HUDEP-2 (cell line): ENCODE data around the gene NLGN1.

ENCODE experiments used
- DNase-seq, 76 experiments: peaks; one replicate each; lab custom pipeline; 2025; ENCODE audit not compliant: unreplicated experiment in 76 of 76; lab: John Stamatoyannopoulos, UW

Gene NLGN1

DNA sequence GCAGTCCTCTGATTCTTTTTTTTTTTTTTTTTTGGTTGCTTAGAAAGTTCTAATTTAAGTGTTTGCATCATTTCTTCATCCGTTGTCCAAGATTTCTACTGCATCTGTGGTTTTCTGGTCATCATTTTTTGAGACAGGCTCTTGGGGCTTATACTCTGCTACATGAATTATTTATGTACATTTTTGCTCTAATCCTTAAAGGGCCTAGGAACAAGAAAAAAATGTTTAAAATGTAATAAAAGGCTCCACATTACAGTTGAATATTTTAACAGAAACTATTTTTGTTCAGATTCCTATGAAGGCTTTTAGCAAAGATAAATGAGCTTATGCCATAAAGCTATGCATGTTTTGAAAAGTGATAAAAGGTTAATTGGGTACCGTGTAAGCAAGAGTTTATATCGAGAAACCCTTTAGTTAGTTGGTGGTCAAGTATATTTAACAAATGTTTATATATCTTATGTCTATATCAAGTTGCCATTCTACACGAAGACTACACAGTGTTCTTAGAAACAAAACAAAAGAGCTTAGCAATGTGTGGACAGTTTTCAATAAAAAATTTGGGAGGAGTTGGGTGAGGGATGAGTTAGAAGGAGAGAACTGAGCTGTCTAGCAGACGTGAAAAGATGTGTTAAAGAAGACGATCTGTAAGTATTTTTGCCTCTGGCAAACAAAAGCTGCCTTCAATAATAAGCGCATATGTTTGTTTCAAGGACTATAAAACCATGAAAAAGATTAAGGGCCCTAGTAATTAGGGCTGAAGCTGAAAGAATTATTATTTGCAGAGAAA, 898.0 kb downstream of the NLGN1 start:
- no peak for DNase-seq

- DNase-seq: no peak
Measured at GRCh38 chr3:174302746-174303315, 905.3 kb downstream of the NLGN1 start.

GRCh38 chr3:174303907-174304560, 906.5 kb downstream of the NLGN1 start:
- DNase-seq: no peak

- no peak for DNase-seq
Measured at GRCh38 chr3:174308736-174309135, 911.2 kb downstream of the NLGN1 start.

DNA sequence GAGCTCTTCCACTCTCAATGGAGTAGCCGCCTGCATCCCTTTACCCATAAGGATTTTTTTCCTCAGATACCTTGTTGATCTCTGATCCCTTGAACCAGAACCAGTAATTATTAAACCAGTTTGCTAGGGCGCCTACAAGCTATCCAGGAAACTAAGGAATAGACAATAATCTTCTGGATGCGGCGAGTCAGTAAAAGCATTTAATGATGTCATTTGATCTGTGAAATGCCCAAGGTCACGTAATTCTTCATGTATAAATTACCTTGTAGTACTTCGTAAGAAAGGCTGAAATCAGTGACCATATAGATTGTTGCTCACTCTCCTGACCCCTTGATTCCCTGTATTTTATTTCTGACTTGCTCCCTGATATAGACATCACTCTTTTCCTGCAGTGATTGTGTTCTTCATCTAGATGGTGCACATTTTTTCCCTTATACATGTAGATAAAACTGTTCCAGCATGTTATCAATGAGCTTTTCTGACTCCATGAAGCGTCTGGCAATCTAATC, 913.0 kb downstream of the NLGN1 start:
- no peak for DNase-seq

DNA sequence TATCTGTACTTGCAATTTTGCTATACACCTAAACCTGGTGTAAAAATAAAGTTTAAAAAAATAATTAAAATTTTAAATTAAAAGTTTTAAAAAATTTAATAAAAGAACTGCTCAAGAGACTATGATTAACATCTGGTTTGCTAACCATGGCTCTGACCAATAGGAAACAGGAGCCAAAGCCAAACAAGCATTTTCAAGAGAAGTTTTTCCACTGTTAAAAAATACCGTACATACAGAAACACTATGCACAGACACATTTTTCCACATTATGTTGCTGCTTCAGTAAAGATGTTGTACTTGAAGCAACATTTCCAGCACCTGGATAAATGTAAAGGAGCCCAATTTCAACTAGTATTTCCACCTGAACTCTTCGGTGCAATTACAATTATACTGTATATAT, 917.7 kb downstream of the NLGN1 start:
- no peak for DNase-seq

DNA sequence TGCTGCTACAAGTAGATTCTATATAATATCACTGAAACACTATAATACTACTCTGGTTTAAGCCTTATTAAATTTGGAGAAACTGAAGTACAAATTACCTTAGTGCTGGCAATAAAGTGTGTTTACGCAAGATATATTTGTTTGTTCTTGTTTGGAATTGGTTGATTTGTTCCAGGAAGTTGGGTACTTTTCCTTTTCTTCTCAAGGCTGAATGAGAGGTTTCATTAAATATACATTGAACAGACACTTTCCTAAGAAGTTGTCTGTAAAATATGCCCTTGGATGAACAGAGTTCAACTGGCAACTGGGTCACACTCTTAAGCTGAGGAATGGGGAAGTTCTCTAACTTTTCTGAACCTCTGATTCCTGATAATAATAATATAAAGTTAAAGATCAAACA, 919.5 kb downstream of the NLGN1 start:
- no peak for DNase-seq

GRCh38 chr3:174318181-174318580, 920.6 kb downstream of the NLGN1 start:
- DNase-seq: no peak

DNA sequence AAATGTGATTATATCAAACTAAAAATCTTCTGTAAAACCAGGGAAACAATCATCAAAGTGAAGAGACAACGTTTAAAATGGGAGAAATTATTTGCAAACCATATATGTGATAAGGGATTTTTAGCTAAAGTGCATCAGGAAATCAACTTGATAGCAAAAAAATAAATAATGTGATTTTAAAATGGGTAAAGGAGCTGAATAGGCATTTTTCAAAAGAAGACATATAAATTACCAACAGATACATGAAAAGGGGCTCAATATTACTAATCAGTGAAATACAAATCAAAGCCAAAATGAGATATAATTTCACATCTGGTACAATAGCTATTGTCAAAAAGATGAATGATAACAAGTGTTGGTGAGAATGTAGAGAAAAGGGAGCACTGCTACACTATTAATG, 924.0 kb downstream of the NLGN1 start:
- DNase-seq: no peak

GRCh38 chr3:174322789-174323188, 925.2 kb downstream of the NLGN1 start:
- no peak for DNase-seq

DNA sequence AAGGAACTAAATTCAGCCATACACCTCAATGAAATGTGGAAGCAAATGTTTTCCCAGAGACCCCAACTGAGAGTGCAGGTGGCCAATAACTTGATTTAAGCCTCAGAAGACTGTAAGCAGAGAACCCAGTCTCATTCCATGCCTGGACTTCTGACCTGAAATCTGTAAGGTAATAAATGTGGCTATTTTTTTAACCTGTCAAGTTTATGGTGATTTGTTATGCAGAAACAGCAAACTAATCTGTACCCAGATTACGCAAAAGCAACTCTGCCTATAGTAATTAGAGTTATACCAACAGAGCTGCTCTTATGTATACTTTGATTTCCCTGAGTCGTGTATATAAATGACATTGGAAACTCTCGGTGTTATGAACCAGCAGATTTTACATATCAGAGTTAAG, 927.6 kb downstream of the NLGN1 start:
- DNase-seq: no peak

DNA sequence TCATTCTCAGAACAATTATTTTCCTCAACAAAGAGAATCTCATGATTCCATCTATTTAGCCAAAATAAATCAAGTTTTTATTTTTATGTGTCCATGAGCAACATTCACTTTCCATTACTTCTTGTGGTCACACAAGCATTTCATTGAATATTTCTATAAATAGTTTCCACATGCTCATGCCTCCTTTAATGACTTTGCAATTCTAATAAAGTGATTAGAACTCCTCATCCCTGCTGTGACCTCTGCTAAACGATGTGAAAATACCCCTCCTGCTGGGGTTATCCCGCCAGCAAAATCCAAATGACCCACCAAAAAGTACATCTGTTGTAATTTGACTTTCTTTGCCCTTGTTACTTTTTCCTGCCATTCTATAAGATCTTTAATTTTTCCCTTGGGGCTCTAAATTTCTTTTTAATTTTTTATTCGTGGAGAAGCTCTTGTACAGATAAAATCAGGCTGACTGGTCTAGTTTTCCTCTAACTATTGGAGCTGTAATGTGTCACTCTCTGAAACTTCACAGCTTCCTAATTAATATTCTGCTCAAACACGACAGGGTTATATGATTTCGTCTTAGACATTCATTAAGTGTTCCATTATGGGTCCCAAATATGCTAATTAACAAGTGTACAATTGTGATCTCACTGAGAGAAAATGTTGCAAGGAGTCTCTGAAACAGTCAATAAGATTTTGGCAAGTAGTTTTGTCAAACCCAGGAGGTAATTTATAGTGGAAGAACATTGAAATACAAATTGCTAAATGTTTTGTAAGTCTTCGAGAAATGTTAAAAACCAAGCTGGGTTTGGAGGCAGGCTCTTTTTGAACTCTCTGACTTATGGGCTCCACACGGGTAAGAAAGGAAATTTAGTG, 928.5 kb downstream of the NLGN1 start:
- DNase-seq: no peak

DNA sequence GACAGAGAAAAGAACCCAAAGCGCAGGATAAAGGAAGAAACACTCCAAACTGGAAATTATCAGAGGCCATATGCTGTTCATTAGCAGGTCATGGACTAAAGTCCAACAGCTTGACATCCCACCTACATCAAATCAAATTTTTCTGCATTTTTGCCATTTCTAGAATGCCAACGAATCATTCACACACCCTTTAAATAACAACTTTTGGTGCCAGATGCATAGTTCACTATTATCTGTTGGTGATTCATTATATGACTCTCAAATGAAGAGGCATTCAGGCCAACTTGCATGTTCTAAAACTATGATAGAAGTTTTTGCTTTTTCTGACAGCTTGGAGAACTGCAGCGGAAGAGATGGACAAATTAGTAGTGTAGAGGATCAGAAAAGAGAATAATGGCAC, 931.8 kb downstream of the NLGN1 start:
- DNase-seq: no peak

- DNase-seq: no peak
Measured at GRCh38 chr3:174330303-174330702, 932.8 kb downstream of the NLGN1 start.

DNA sequence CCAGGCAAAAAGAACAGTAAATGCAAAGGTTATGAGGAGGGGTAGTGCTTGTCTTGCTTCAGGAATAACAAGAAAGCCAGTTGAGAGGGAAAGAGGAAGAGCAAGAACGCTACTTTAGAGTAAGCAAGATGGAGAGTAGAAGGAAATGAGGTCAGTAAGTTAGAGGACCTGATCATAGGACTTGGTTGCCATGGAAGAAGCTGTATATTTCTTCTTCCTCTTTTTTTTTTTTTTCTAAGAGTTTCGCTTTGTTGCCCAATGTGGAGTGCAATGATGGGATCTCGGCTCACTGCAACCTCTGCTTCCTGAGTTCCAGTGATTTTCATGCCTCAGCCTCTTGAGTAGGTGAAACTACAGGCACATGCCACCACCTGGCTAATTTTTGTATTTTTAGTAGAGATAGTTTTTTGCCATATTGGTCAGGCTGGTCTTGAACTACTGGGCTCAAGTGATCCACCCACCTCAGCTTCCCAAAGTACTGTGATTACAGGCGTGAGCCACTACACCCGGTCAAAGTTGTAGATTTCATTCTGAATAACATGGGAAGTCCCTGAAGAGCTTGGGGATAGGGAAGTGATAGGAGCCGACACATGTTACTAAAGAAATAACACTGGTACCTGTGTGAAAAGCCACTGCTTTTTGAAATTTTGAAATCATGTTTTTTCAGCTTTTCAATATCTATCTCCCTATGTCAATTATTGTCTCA, 933.7 kb downstream of the NLGN1 start:
- no peak for DNase-seq

DNA sequence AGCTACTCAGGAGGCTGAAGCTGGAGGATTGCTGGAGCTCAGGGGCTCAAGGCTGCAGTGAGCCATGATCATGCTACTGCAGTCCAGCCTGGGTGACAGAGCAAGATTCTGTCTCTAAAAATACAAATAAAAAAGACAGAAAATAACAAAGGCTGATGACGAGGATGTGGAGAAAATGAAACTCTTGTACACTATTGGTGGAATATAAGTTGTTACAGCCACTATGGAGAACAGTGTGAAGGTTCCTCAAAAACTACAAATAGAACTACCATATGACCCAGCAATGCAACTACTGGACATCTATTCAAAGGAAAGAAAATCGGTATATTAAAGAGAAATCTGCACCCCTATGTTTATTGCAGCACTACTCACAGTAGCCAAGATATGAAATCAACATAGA, 934.8 kb downstream of the NLGN1 start:
- DNase-seq: no peak

DNA sequence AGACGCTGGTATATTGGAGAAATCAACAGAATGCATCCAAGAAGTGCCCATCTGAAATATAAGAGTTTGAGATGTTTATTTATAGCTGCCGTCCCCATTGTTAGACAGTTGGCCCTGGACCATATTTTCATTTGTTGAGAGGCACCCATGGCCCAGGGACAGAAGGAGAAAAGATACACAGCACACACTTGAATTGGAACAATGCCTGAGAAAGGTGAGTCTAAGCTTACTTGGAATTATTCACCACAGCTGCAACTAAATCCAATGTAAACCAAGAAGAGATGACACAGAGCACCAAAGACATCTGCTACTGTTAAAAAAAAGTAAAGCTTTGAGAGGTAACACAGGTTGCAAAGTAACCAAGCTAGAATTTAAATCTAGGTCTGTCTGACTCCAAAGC, 936.1 kb downstream of the NLGN1 start:
- DNase-seq: no peak

DNA sequence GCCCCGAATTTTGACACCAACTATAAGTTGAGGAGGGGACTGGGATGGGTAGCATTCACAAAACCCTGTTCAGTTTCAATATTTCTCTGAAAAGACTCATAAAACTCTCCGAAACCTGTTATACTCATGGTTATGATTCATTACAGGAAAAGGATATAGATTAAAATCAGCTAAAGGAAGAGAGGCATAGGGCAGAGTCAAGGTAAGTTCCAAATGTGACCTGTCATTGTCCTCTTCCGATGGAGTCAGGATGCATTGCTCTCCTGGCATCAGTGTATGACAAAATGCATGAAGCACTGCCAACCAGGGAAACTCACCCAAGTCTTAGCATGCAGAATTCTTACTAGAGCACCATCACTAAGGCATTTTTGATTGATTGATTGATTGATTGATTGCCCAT, 936.6 kb downstream of the NLGN1 start:
- DNase-seq: no peak

GRCh38 chr3:174335324-174335723, 937.8 kb downstream of the NLGN1 start:
- DNase-seq: no peak

GRCh38 chr3:174335910-174336309, 938.4 kb downstream of the NLGN1 start:
- no peak for DNase-seq
